ENCODE data around the gene ZFP36L1. TPM values are rescaled to one million over a fixed set of nuclear protein-coding genes. Genes with fewer than 3 reads are reported as not detected.

The ZFP36L1 gene
- total and polyA plus RNA-seq, 9 of the 15 experiments (the other 6 are each of a cell fraction or from before 2014, with no cell fraction given), result 1.3 to 26.6 (median 3.7) TPM

DNA sequence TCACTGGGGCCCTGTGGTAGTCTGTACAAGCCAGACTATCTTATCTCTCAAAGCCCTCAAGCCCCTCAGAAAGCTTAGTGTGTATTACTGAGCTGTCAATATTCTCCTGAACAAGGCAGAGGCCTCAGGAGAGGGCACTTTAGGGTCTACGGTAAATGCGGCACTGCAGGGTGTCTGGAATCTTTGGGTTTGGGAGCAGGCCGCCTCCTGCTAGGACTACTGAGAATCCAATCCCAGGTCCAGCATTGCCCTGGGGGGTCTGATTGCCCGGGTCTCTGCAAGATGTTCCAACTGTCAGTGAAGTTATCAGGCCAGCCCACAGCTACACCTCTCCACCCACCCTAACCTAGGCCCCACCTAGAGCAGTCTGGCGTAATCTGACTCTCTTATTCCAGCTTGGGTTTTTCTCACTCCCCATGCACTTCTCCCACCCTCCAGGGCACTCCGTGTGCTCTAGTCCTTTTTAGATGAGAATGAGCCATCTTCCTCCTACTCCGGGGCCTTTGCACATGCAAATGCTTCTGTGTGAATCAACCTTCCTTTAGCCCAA lies 4.3 kb upstream of the ZFP36L1 start (continued):
- TF ChIP-seq NR3C1 (CRISPR knock-in tag; IDR thresholded peaks at IDR 0.05), result no peak
- TF ChIP-seq ZC3H8 (IDR thresholded peaks at IDR 0.05), result no peak
- TF ChIP-seq KDM1A (IDR thresholded peaks at IDR 0.05), result peak in 1 of 2 experiments; percentile 24; a peak in 1 of 4 replicates
- TF ChIP-seq ZNF778 (CRISPR knock-in tag; IDR thresholded peaks at IDR 0.05), result no peak
- peak; percentile 57 for TF ChIP-seq DPF2 (IDR thresholded peaks at IDR 0.05)
- no peak for TF ChIP-seq CREB5 (CRISPR knock-in tag; IDR thresholded peaks at IDR 0.05)
- no peak for TF ChIP-seq E2F3 (CRISPR knock-in tag; IDR thresholded peaks at IDR 0.05)
- TF ChIP-seq MXI1 (IDR thresholded peaks at IDR 0.05; ENCODE audit: low read depth, low read length), result no peak
- no peak for TF ChIP-seq TARDBP (IDR thresholded peaks at IDR 0.05)
- peak; percentile 27; the same call in 1 of the 2 replicates for TF ChIP-seq ZFX (CRISPR knock-in tag; IDR thresholded peaks at IDR 0.05)
- TF ChIP-seq EHMT2 (IDR thresholded peaks at IDR 0.05), result no peak
- TF ChIP-seq RBFOX2 (IDR thresholded peaks at IDR 0.05; ENCODE audit: low read depth, low read length), result 0 out of 2 replicates have a peak, but pooled peaks have one; percentile 31
- TF ChIP-seq BRCA1 (IDR thresholded peaks at IDR 0.05), result no peak
- TF ChIP-seq BRCA1 (CRISPR knock-in tag; IDR thresholded peaks at IDR 0.05), result no peak
- TF ChIP-seq, protein P1, sequence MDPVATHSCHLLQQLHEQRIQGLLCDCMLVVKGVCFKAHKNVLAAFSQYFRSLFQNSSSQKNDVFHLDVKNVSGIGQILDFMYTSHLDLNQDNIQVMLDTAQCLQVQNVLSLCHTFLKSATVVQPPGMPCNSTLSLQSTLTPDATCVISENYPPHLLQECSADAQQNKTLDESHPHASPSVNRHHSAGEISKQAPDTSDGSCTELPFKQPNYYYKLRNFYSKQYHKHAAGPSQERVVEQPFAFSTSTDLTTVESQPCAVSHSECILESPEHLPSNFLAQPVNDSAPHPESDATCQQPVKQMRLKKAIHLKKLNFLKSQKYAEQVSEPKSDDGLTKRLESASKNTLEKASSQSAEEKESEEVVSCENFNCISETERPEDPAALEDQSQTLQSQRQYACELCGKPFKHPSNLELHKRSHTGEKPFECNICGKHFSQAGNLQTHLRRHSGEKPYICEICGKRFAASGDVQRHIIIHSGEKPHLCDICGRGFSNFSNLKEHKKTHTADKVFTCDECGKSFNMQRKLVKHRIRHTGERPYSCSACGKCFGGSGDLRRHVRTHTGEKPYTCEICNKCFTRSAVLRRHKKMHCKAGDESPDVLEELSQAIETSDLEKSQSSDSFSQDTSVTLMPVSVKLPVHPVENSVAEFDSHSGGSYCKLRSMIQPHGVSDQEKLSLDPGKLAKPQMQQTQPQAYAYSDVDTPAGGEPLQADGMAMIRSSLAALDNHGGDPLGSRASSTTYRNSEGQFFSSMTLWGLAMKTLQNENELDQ (CRISPR knock-in tag; IDR thresholded peaks at IDR 0.05; ENCODE audit: borderline replicate concordance), result no peak
- no peak for TF ChIP-seq ASH1L (IDR thresholded peaks at IDR 0.05; ENCODE audit: borderline replicate concordance, low read depth, partially characterized antibody)
- no peak for TF ChIP-seq ZNF696 (CRISPR knock-in tag; conservative IDR thresholded peaks at IDR 0.05)
- TF ChIP-seq NFYB (IDR thresholded peaks at IDR 0.05; ENCODE audit: extremely low read depth, insufficient read length), result no peak
- TF ChIP-seq HEY1 (CRISPR knock-in tag; IDR thresholded peaks at IDR 0.05; ENCODE audit: borderline replicate concordance), result no peak
- no peak for TF ChIP-seq MYBL2 (IDR thresholded peaks at IDR 0.05; ENCODE audit: low read depth)
- no peak for TF ChIP-seq MYBL2 (CRISPR knock-in tag; IDR thresholded peaks at IDR 0.05; ENCODE audit: borderline replicate concordance)
- TF ChIP-seq NCOA2 (IDR thresholded peaks at IDR 0.05; ENCODE audit: partially characterized antibody in 2 of 2), result no peak
- no peak for TF ChIP-seq PHB (CRISPR knock-in tag; IDR thresholded peaks at IDR 0.05)
- TF ChIP-seq, protein P2, sequence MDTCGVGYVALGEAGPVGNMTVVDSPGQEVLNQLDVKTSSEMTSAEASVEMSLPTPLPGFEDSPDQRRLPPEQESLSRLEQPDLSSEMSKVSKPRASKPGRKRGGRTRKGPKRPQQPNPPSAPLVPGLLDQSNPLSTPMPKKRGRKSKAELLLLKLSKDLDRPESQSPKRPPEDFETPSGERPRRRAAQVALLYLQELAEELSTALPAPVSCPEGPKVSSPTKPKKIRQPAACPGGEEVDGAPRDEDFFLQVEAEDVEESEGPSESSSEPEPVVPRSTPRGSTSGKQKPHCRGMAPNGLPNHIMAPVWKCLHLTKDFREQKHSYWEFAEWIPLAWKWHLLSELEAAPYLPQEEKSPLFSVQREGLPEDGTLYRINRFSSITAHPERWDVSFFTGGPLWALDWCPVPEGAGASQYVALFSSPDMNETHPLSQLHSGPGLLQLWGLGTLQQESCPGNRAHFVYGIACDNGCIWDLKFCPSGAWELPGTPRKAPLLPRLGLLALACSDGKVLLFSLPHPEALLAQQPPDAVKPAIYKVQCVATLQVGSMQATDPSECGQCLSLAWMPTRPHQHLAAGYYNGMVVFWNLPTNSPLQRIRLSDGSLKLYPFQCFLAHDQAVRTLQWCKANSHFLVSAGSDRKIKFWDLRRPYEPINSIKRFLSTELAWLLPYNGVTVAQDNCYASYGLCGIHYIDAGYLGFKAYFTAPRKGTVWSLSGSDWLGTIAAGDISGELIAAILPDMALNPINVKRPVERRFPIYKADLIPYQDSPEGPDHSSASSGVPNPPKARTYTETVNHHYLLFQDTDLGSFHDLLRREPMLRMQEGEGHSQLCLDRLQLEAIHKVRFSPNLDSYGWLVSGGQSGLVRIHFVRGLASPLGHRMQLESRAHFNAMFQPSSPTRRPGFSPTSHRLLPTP (IDR thresholded peaks at IDR 0.05; ENCODE audit: borderline replicate concordance, extremely low read depth, insufficient read length), result no peak
- no peak for TF ChIP-seq SMC3 (conservative IDR thresholded peaks at IDR 0.05; ENCODE audit: insufficient read depth, low read depth, low read length)
